ENCODE results near the gene TMEM187. TPM values are rescaled to one million over a fixed set of nuclear protein-coding genes. Genes with fewer than 3 reads are reported as not detected.

Gene TMEM187
- total and polyA plus RNA-seq, 2 of the 4 experiments (the other 2 are of a cell fraction): 3.4 to 6.2 TPM

DNA sequence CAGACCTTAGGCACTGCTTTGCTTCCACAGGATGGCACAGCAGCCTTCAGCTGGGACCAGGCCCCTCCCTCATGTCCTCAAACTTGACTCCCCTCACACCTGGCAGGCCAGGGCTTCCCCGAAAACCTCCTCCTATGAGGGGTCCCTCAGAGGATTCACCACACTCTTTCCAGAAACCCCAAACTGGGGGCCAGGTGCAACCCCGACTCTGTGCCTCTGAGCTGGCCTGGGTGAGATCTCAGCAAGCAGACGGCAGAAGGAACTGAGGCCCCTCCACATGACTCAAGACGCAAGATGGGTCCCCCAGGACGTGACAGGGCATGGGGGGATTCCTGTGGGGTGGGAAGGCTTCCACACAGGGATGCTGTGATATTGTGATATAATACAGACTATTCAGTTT, 7.1 kb upstream of the TMEM187 start:
- no peak overlapping the region for H4K8ac ChIP-seq (ENCODE audit: low read depth in 2 of 2, low read length in 2 of 2)
- TF ChIP-seq CHD1 (IDR thresholded peaks at IDR 0.05; ENCODE audit: low read depth, low read length) (no peak), MAFK (IDR thresholded peaks at IDR 0.05; ENCODE audit: low read depth, low read length) (no peak), MAZ (IDR thresholded peaks at IDR 0.05; ENCODE audit: borderline replicate concordance, low read depth, low read length) (no peak), NFE2L2 (IDR thresholded peaks at IDR 0.05; ENCODE audit: low read depth, low read length) (no peak), SMC3 (IDR thresholded peaks at IDR 0.05; ENCODE audit: low read depth, low read length) (no peak), POLR2A (IDR thresholded peaks at IDR 0.05; ENCODE audit: low read depth, low read length) (no peak), RCOR1 (IDR thresholded peaks at IDR 0.05; ENCODE audit: insufficient replicate concordance, low read length) (no peak), RAD21 (IDR thresholded peaks at IDR 0.05; ENCODE audit: low read length) (no peak), MXI1 (IDR thresholded peaks at IDR 0.05; ENCODE audit: borderline replicate concordance, low read depth, low read length) (no peak), CEBPB (IDR thresholded peaks at IDR 0.05; ENCODE audit: low read depth, low read length) (no peak), BHLHE40 (IDR thresholded peaks at IDR 0.05; ENCODE audit: low read depth, low read length) (no peak), FOS (IDR thresholded peaks at IDR 0.05; ENCODE audit: low read depth, low read length) (no peak), RFX5 (IDR thresholded peaks at IDR 0.05; ENCODE audit: low read depth, low read length) (no peak)
- TF ChIP-seq, protein P1, sequence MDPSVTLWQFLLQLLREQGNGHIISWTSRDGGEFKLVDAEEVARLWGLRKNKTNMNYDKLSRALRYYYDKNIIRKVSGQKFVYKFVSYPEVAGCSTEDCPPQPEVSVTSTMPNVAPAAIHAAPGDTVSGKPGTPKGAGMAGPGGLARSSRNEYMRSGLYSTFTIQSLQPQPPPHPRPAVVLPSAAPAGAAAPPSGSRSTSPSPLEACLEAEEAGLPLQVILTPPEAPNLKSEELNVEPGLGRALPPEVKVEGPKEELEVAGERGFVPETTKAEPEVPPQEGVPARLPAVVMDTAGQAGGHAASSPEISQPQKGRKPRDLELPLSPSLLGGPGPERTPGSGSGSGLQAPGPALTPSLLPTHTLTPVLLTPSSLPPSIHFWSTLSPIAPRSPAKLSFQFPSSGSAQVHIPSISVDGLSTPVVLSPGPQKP (IDR thresholded peaks at IDR 0.05; ENCODE audit: borderline replicate concordance, low read depth, low read length): no peak
- TF ChIP-seq, protein P2, sequence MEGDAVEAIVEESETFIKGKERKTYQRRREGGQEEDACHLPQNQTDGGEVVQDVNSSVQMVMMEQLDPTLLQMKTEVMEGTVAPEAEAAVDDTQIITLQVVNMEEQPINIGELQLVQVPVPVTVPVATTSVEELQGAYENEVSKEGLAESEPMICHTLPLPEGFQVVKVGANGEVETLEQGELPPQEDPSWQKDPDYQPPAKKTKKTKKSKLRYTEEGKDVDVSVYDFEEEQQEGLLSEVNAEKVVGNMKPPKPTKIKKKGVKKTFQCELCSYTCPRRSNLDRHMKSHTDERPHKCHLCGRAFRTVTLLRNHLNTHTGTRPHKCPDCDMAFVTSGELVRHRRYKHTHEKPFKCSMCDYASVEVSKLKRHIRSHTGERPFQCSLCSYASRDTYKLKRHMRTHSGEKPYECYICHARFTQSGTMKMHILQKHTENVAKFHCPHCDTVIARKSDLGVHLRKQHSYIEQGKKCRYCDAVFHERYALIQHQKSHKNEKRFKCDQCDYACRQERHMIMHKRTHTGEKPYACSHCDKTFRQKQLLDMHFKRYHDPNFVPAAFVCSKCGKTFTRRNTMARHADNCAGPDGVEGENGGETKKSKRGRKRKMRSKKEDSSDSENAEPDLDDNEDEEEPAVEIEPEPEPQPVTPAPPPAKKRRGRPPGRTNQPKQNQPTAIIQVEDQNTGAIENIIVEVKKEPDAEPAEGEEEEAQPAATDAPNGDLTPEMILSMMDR (conservative IDR thresholded peaks at IDR 0.05; ENCODE audit: low read depth, low read length): no peak
- TF ChIP-seq, protein P3, sequence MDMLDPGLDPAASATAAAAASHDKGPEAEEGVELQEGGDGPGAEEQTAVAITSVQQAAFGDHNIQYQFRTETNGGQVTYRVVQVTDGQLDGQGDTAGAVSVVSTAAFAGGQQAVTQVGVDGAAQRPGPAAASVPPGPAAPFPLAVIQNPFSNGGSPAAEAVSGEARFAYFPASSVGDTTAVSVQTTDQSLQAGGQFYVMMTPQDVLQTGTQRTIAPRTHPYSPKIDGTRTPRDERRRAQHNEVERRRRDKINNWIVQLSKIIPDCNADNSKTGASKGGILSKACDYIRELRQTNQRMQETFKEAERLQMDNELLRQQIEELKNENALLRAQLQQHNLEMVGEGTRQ (IDR thresholded peaks at IDR 0.05; ENCODE audit: low read depth, low read length): no peak
- H3K27ac ChIP-seq (ENCODE audit: insufficient read depth, low read length): no peak overlapping the region
- H3K18ac ChIP-seq (ENCODE audit: low read depth, low read length): no peak overlapping the region
- H3K36me3 ChIP-seq (ENCODE audit: control insufficient read depth, insufficient read depth, low read length): peaks cover 33% of the 10 kb centered on the region
- no peak overlapping the region for H2BK20ac ChIP-seq (ENCODE audit: low read depth, low read length)
- dilution Hi-C loops (cut with HindIII; ENCODE audit: low sequenced_read_pairs, unreplicated experiment) (no loop called here), in situ Hi-C loops (cut with MboI; ENCODE audit: low sequenced_read_pairs) (loop anchor here (10.0 kb wide), 1 partner anchor 201 kb away; the partner anchor contains the start of gene PLXNB3), intact Hi-C loops (cut with micrococcal nuclease) (no loop called here)
- no peaks in the 10 kb centered on the region for H3K27me3 ChIP-seq (ENCODE audit: control insufficient read depth, insufficient read depth, low read length)
- H2AK9ac ChIP-seq (replicated peaks; ENCODE audit: low read depth, low read length, poor library complexity): no peak overlapping the region
- peaks cover 9% of the 10 kb centered on the region; the same call in 1 of the 2 replicates for H3K9me1 ChIP-seq (ENCODE audit: insufficient read depth, low read length)
- H3K14ac ChIP-seq (replicated peaks; ENCODE audit: low read depth, low read length): no peak overlapping the region
- H3K4me3 ChIP-seq (ENCODE audit: insufficient read depth, low read depth, low read length): no peak overlapping the region
- ChIA-PET POLR2A (ENCODE audit: unreplicated experiment) (no interaction called here), CTCF (no interaction called here)
- H3K56ac ChIP-seq (ENCODE audit: extremely low read depth, insufficient read depth, low read length): no peak overlapping the region
- no CpG with 5 or more reads among the region's 5 CpGs for WGBS, 2 experiments (ENCODE audit: extremely low coverage in 2 of 2, insufficient read length in 1 of 2)
- BruUV-seq (replicated peaks): no TSS peak
- no peak overlapping the region for H2BK5ac ChIP-seq (ENCODE audit: low read depth, low read length, poor library complexity, severe bottlenecking)
- H3K4me1 ChIP-seq (ENCODE audit: control insufficient read depth, insufficient read depth, low read length): peaks cover 18% of the 10 kb centered on the region
- DNase-seq (no peak), ATAC-seq (ENCODE audit: low read depth) (no peak)
- H3K23ac ChIP-seq (ENCODE audit: low read depth, low read length): no peak overlapping the region
- H2BK15ac ChIP-seq (ENCODE audit: low read depth, low read length): no peak overlapping the region
- H3K9ac ChIP-seq (ENCODE audit: low read depth, low read length): no peak overlapping the region
- peaks cover 76% of the 10 kb centered on the region for H4K20me1 ChIP-seq (ENCODE audit: insufficient read depth, low read length)
- no peak overlapping the region for H2AK5ac ChIP-seq (ENCODE audit: low read depth, low read length)
- peaks cover 5 to 22% of the 10 kb centered on the region in 2 experiments; a peak in 3 of 4 replicates for H3K79me1 ChIP-seq (ENCODE audit: low read depth in 1 of 2, low read length in 2 of 2)
- H2BK120ac ChIP-seq (ENCODE audit: low read depth, low read length): no peak overlapping the region
- no peak overlapping the region for H2AFZ ChIP-seq (replicated peaks; ENCODE audit: low read length, poor library complexity)
- H3K4me2 ChIP-seq (ENCODE audit: low read depth, low read length): no peak overlapping the region
- no peak overlapping the region for H3K4ac ChIP-seq (ENCODE audit: low read depth, low read length)
- H4K5ac ChIP-seq (ENCODE audit: low read depth, low read length): no peak overlapping the region
- no peaks in the 10 kb centered on the region for H3K9me3 ChIP-seq (ENCODE audit: control insufficient read depth, insufficient read depth, low read length)
- H4K91ac ChIP-seq (ENCODE audit: insufficient read depth, low read depth, low read length): no peak overlapping the region

Data from IMR-90 (cell line).